ENCODE measurements around the gene RITA1.
A peak's percentile ranks its signal among the peaks of the same experiment; 100 is the strongest.
"Not testable (repeated sequence)": the region's sequence is repeated elsewhere in the genome, so short reads cannot be mapped to it uniquely, and the experiment has no call there.

The RITA1 gene

DNA sequence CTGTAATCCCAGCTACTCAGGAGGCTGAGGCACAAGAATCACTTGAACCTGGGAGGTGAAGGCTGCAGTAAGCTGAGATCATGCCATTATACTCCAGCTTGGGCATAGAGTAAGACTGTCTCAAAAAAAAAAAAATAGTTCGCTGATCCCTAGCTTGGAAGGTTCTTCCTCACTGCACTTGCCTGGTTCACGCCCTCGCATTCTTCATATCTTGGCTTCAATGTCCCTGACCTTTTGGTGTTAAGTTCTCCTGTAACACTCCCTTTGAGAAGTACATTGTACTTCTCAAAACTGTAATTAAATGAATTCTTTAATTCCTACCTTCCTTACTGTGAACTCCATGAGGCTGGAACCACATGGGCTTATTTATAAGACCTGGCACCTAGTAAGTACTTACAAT is 19.3 kb downstream of the RITA1 start:
- DNase-seq (ENCODE audit: low spot score) = no peak

DNA sequence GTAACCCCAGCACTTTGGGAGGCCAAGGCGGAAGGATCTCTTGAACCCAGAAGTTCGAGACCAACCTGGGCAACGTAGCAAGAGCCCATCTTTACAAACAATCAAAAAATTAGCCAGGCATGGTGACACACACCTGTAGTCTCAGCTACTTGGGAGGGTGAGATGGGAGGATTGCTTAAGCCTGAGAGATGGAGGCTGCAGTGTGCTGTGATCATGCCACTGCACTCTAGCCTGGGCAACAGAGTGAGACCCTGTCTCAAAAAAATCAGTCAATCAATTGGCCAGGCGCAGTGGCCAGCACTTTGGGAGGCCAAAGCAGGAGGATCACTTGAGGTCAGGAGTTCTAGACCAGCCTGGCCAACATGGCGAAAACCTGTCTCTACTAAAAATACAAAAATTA is 21.3 kb downstream of the RITA1 start:
- not testable (repeated sequence) for DNase-seq (ENCODE audit: low spot score)

DNA sequence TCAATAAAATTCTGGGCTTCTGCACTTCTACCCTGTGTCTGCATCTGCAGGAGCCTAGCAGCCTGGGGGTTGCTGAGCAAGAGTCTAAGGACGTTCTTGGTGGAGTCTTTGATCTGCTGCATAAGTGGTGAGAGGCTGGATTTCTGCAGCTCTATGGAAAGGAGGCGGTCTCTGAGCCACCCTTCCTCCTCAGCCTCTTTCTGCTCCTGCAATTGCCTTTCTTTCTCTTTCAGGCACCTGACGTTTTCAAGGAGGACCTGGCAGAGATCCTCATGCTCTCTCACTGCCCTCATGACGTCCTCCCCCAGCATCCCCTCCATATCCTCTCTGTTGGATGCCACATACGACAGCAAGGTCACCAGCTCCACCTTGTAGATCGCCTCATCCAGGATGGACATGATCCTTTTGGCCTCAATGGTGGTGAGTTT is 22.1 kb downstream of the RITA1 start:
- DNase-seq (ENCODE audit: low spot score) = no peak

DNA sequence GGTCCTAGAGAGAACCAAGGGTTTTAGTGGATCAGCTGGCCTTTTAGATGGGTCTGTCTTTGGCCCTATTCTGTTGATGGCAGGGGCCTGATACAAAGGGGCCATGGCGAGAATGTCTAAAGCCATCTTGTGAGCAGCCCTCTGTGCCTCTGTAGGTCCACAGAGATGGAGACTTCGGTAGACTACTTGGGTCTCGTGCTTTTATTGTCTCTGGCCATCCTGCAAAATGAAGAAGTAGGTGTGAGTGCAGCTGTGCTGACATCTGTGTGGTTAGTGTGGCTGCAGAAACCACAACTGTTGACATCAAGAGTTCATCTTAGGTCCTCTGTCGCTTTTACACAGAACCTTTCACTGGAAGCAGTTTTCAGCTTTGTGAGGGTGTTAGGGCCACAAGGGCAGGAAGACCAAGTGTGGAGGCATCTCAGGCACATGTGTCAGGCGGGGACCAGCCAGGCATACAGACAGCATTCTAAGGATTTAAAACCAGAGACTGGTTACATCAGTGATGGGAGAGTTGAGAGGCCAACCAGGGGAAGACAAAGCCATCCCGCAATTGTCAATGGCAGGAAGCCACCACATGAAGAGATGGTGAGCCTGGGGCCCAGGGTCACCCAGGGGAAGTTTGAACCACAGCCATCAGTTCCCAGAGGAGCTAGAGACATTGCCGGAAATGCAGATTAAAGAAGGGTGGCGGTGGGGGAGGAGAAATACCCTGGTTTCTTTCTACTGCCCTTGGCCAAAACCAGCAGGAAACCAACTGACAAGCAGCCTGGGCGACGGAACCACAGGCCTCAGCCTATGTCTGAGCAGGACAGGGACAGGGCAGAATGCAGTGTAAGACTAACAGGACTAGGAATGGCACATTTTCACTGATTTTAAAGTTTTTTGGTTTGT is 22.8 kb downstream of the RITA1 start:
- no peak for DNase-seq (ENCODE audit: low spot score)

DNA sequence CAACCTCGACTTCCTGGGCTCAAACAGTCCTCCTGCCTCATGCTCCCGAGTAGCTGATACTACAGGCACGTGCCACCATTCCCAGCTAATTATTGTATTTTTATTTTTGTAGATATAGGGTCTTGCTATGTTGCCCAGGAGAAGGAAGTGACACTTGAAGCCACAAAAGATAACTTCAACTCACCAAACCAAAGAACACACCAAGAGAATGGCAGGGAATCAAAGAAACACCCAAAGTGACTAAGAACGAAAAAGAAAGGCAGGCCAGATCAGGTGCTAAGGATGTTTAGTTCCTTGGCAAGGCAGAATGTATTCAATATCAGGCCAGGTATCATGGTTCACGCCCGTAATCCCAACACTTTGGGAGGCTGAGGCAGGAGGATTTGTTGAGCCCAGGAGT is 25.6 kb downstream of the RITA1 start:
- DNase-seq (ENCODE audit: low spot score) = no peak

DNA sequence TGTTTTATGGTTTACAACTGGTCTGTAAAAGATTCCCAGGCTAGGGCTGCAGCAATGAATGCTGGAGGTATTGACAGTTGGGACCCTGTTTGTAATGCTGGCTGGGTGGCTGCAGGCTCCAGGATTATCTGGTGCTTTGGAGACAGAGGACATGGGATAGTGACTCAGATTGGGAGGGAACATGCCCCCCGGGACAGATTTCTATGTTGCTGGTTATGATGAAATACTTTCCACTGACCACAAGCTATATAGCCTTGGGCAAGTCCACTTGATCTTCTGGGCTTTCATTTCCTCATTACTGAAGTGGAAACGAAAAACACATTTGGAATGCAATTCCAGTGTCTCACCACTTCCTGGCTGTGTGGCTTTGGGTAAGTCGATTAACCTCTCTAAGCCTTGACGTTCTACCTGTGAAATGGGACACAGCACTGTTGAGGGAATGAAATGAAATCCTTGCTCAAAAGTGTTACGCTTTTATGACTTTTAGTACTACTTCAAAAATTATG is 29.4 kb downstream of the RITA1 start:
- DNase-seq (ENCODE audit: low spot score) = peak; percentile 89

DNA sequence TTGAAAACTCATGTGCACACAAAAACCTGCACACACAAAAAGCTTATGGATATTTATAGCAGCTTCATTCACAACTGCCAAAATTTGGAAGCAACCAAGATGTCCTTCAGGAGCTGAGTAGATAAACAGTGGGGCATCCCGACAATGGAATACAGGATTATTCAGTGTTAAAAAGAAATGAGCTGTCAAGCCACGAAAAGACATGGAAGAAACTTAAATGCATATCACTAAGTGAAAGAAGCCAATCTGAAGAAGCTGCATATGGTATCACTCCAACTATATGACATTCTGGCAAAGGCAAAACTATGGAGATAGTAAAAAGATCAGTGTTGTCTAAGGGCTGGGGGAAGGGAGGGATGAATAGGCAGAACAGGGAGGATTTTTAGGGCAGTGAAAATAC is 30.5 kb downstream of the RITA1 start:
- DNase-seq (ENCODE audit: low spot score) = no peak

DNA sequence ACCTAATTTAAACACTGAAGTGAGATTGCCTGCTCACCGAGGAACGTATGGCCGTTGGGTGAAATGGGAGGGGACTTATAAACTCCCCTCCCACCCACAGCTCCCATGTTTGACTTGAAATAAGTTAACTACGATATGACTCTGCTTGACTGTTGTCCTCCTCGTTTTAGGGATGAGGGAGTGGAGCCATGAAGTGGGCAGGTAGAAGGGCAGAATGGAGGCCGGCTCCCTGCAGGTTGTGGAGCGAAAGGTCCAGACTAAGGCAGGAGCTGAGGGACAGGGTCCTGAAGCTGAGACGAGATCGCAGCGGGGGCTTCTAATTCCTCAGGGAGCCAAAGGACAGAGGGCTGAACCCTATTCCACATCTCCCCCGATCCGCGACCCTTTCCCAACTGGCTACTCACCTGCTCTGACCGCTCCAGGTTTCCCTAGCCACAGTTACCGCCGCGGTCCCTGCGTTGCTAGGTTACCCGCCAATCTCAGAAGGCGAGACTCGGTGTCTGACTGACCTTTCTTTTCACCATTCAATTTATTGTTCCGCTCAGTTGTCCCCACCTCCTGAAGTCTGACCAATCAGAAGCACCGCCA is 35.2 kb downstream of the RITA1 start:
- no peak for DNase-seq (ENCODE audit: low spot score)

DNA sequence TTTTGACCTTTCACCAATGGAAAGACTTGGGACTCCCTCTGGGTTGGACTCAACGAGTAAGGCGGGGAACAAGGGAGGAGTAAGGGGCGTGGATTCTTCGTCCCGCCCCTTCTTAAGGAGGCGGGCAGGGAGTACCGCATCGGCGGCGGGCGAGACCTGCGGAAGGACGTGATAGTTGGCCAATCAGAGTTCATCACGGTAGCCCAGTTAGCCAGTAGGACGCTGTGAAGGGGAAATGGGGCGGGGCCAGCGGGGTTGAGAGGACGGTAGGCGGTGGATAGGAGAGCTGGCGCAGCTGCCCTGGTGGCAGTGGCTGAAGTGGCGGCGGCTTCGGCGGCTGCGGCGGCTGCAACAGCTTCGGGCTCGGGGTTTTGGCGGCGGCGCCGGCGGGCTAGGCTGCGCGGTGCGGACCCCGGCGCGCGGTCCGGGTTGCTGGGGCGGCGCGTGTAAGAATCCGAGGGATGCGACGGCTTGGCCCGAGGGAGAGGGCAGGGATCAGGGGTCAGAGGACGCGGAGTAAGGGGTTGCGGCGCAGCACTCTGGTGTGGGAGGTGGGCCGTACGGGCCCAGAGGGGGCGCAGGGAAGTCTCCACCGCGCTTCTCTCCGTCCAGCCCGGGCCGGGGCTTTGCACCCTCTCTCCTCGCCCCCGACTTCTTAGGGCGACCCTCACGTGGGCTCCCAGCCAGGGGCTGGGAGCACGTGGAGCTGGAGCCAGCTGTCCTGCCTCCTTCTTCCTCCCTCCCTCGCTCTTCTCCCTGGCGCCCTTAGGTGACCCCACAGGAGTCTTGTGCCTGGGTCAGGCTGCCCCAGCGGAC is 35.9 kb downstream of the RITA1 start, which contains the start of gene TPCN1:
TSS of gene TPCN1 (plus strand) at position 284 of the 816 bp plus-strand sequence. CDS start 5,389 bp downstream, outside the sequence.
- DNase-seq (ENCODE audit: low spot score) = peak; percentile 100

DNA sequence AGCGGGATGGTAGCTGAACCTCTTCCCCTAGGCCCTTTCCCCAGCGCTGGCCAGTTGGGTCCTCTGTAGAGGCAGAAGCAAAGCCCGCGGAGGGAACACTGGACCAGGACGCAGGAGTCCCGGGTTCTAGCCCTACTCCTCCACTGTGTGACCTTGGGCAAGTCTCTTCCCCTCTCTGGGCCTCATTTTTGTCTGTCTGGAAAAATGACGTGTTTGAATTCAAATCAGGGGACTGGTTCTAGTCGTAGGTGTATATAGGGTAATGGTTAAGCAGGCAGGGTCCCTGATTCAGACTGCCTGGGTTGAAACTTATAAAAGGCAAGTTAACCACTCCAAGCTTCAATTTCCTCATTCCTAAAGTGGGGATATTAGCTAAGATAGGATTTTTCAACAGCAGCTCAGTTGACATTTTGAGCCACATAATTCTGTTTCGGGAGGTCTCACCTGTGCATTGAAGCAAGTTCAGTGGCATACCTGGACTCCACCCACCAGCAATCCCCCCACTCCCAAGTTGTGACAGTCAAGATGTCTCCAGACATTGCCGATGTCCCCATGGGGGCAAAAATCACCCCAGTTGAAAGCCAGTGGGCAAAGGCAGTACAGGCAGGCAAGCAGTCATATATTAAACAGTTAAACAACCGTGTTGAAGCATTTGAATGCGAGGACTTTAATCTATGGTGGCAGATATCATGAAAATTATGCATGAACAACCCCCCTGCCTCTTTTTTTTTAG is 36.6 kb downstream of the RITA1 start:
- DNase-seq (ENCODE audit: low spot score) = no peak

DNA sequence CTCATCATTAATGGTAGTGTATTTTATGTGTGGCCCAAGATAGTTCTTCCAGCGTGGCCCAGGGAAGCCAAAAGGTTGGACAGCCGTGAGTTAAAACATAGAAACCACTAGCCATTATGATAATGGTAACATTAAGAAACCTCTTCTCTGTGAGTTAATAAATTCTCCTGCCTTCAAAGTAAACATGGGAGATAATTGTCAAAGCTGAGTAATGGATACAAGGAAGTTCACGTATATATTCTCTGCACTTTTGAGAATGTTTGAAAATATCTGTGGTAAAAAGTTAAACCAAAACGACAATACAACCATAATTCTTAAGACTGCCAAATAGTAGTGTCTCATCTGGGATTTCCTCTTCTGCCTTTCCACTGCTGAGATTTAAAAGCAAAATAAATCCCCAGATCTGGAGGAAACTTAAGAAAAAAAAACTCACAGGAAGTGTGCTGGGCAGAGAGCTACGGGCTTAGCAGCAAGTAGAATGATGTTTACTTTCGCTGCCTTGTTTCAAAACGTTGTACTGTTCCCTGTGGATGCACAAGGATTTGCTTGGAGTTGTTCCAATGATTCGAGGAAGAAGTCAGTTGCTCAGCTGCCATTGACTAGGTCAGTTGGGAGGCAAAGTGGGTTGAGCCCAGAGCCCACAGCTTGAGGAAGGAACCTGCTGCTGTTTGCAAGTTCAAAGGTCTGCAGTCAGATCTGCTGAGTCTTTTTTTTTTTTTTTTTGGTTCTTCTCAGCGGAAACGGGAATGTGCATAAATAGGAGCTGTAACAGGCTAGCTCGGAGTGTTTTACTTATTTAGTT is 37.4 kb downstream of the RITA1 start:
- DNase-seq (ENCODE audit: low spot score) = peak; percentile 93

DNA sequence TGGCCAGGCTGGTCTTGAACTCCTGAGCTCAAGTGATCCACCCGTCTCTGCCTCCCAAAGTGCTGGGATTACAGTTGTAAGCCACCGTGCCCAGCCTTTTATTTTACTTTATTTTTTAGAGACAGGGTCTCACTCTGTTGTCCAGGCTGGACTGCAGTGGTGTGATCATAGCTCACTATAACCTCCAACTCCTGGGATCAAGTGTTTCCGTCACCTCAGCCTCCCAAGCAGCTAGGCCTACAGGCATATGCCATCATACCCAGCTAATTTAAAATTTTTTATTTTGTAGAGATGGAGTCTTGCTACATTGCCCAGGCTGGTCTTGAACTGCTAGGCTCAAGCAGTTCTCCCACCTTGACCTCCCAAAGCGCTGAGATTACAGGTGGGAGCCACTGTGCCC is 39.4 kb downstream of the RITA1 start:
- no peak for DNase-seq (ENCODE audit: low spot score)

DNA sequence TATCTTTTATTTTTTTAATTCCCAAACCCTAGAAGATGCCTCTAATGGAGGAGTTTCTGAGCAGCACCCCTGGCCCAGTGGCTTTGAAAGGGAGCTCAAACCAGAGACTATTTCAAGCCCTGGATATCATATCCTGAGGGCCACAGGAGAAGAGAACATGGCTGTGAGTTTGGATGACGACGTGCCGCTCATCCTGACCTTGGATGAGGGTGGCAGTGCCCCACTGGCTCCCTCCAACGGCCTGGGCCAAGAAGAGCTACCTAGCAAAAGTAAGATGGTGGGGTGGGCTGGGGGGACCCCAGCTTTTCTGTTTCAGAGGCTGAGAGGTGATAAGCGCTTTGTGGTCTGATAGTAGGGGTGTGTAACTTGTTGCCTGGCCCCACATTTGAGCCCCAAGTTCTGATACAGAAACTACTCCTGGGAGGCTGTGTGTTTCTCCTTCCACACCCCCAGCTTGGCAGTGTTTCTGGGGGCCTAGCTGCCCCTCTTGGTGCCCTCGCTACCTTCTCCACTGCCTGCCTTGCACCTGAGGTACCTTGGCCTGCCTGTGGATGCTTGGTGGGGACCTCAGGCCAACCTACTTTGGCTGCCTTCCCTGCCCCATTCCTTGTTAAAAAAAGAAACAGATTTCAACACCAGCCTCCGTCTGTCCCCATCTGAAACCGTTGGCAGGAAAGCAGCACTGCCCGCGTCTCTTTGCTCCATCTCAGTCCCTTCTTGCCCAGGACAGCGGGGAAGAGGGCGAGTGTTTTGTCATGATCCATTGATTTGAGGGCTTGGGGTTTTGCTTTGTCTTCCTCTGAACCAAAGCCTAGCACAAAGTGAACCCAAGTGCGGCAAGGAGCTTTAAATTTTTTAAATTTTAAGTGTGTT is 41.4 kb downstream of the RITA1 start:
- no peak for DNase-seq (ENCODE audit: low spot score)

DNA sequence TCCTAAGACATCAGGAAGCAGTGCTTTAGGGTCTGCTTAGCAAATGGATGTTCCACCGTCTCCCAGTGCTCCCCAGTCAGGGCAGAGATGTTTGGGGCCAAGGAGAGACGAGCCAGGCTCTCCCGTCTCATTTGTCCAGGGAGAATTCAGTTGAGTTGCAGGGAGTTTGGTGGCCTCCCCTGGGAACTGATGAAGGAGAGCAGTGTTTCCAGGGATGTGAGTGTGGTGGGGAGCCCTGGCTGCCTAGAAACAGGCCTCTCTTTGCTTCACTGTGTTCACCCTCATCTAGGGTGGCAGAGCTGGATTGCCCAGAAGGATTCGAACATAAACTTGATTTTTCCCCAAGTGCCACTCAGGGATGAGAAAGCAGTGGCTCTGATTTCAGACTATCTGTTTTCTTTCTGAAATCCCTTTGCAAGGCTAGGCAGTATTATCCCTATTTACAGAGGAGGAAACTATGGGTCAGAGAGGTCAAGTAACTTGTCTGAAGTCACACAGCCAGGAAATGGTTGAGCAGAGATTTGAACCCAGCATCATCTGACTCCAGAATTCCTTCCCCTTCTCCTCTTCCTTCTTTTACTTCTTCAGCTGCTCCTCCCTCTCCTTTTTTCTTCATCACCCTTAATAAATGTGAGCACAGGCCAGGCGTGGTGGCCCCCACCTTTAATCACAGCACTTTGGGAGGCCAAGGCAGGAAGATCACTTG is 42.3 kb downstream of the RITA1 start:
- DNase-seq (ENCODE audit: low spot score) = no peak

DNA sequence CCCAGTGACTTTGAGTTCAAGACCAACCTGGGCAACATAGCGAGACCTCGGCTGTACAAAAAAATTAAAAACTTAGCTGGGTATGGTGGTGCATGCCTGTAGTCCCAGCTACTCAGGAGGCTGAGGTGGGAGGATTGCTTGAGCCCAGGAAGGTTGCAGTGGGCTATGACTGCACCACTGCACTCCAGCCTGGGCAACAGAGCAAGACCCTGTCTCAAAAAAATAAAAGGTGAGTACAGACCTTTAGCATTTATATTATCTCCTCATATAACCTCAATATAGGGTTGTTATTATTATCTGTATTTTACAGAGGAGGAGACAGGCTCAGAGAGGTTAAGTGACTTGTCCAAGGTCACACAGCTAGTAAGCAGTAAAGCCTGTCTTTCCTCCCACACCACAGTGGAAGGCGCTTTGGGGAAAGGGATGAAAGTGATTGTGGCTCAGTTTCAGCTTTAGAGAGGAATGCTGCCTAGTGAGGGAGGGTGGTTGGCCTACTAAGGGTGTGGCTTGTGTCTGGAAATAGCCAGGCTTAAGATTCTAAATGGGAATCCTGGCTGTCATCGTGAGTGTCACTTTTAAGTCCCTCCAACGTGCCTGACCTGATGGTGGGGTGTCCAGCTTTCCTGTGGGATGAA is 43.0 kb downstream of the RITA1 start:
- DNase-seq (ENCODE audit: low spot score) = no peak

DNA sequence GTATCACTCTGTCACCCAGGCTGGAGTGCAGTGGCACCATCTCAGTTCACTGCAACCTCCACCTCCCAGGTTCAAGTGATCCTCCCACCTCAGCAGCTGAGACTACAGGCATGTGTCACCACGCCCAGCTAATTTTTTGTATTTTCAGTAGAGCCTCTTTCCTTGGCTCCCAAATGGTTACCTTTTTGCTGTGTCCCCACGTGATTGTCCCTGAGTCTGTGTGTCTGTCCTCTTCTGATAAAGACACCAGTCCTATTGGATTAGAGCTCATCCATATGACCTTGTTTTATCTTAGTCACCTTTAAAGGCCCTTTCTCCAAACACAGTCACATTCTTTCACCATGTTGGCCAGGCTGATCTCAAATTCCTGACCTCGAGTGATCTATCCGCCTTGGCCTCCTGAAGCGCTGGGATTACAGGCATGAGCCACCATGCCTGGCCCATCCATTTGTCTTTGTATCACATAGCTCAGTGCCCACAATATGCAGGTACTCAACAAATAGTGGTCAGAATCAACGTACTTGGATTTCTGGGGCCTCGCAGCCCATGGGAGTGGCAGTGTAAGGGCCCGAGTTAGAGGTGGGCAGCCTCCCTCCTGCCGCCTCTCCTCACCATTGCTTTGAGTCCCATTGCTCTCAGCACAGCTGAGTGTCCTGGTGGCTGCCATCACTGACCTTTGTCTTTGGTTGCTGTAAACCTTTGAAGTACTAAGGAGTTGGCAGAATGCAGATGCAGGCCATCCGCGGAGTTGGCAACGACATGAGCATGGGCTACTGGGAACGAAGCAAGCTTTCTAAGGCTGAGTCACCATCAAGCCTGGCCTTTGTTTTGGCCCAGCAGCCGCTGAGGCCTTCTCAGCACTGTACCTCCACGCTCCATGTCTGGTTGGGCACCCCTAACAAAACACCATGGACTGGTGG is 45.1 kb downstream of the RITA1 start:
- DNase-seq (ENCODE audit: low spot score) = no peak

DNA sequence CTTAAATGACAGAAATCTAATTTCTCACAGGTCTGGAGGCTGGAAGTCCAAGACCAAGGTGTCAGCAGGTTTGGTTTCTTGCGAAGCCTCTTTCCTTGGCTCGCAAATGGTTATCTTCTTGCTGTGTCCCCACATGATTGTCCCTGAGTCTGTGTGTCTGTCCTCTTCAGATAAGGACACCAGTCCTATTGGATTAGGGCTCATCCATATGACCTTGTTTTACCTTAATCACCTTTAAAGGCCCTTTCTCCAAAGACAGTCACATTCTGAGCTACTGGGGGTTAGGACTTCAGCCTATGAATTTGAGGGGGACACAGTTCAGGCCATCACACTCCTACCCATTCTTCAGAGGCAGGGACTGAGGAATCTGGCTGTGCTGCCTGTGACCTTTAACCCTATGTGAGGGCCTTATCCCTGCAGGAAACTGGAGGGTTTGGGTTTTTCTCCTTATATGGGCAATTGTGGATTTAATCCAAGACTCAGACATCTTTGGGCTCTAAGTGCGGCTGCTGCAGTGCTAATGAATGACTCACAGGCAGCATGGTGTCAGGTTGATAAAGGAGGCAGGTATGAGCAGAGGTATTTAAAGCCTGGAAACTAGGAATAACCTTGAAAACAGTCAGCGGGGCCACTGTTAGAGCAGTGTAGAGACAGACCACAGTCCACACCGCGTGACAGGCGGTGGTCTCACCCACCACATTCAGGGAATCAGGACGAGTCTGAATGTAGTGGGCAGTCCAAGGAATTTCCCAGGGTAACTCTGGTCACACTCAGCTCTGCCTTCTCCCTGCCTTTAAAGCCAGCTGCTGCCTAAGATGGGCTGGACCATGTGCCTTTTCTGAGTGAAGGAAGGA is 45.9 kb downstream of the RITA1 start:
- no peak for DNase-seq (ENCODE audit: low spot score)
